Ectodermal cell (in vitro differentiated cells): Measurements from ENCODE around the gene BCAM.
"Not testable (repeated sequence)": the region's sequence is repeated elsewhere in the genome, so short reads cannot be mapped to it uniquely, and the experiment has no call there.

ENCODE experiments used
- H3K27ac ChIP-seq: 2 replicates; pipeline ENCODE4 v1.7.0; 2013; ENCODE audit warnings: mild to moderate bottlenecking, low read depth, low read length; ENCODE audit not compliant: insufficient read depth, poor library complexity, severe bottlenecking
- H3K27me3 ChIP-seq: 2 replicates; pipeline ENCODE4 v1.7.0; 2013; ENCODE audit warnings: mild to moderate bottlenecking, low read length; ENCODE audit not compliant: insufficient read depth, control insufficient read depth, poor library complexity, severe bottlenecking
- H3K36me3 ChIP-seq: one replicate; pipeline ENCODE4 v1.7.0; 2013; ENCODE audit warnings: low read length; ENCODE audit not compliant: control insufficient read depth, insufficient read depth
- H3K4me1 ChIP-seq: one replicate; pipeline ENCODE4 v1.7.0; 2013; ENCODE audit warnings: low read length; ENCODE audit not compliant: control insufficient read depth, insufficient read depth
- H3K4me3 ChIP-seq: 2 replicates; pipeline ENCODE4 v1.7.0; 2013; ENCODE audit warnings: low read depth, low read length, control low read depth; ENCODE audit not compliant: insufficient read depth
- H3K9me3 ChIP-seq: 2 replicates; pipeline ENCODE4 v1.7.0; 2013; ENCODE audit warnings: mild to moderate bottlenecking, low read length, moderate library complexity; ENCODE audit not compliant: control insufficient read depth
- WGBS, 2 experiments: methylation state at CpG; one replicate each; pipeline ENCODE4 v1.1.7; 2013; ENCODE audit warnings: missing lambda C conversion rate in 2 of 2; 5-methylcytosine and 5-hydroxymethylcytosine counted together

Gene BCAM

DNA sequence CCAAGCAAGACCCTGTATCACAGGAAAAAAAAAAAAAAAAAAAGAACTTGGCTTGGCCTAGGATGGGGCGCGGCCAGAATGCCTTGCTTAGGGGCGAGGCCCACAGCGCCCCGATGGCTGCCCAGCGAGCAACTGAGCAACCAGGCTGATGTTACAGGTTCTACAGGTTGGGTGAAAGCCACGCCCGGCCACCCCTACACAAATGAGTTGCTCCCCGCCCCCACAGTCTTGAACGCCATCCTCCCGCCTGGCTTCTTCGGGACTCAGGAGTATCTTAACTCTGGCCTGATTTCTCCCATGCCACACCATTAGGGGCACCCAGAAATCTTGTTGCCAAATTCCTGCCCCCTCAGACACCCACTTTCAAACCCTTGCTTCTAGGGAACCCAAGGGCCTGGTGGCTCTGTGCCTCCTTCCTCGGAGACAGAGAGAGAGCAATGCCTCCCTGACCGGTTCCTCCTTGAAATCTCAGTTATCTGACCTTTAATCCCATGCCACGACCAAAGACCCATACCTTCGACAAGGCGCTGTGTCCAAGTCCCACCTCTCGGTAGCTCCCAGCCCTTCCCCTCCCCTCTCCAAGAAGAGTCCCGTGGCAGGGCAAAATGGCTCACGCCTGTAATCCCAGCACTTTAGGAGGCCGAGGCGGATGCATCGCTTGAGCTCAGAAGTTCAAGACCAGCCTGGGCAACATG, 32.4 kb upstream of the BCAM start:
- Histone ChIP-seq H3K27ac (no peak overlapping the region), H3K36me3 (no peaks in the 10 kb centered on the region), H3K9me3 (no peaks in the 10 kb centered on the region), H3K4me3 (no peak overlapping the region), H3K4me1 (no peaks in the 10 kb centered on the region), H3K27me3 (peaks cover 12% of the 10 kb centered on the region)
- whole genome bisulfite sequencing, 2 experiments, result 89 to 93% methylated on average over 23 of the region's 23 CpGs

DNA sequence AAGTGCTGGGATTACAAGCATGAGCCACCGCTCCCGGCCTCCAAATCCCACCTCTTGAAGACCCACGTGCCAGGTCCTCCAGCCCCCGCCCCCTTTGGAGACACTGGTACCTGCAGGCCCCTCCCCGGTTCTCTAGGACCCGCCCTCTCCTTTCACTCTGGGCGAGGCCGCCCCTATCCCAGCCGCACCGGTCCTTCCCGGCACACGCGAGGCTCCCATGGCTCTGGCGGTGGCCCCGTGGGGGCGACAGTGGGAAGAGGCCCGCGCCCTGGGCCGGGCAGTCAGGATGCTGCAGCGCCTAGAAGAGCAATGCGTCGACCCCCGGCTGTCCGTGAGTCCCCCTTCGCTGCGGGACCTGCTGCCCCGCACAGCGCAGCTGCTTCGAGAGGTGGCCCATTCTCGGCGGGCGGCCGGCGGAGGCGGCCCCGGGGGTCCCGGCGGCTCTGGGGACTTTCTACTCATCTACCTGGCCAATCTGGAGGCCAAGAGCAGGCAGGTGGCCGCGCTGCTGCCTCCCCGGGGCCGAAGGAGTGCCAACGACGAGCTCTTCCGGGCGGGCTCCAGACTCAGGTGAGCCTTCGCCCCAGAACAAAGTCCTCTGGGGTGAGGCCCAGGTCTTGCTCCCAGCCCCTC, 31.1 kb upstream of the BCAM start, which contains the start of gene CBLC:
CBLC (plus strand) TSS at position 176 of the 633 bp plus-strand sequence; CDS start at position 218, 42 bp downstream.
- H3K27ac ChIP-seq, result no peak within 1 kb of the TSS
- H3K4me3 ChIP-seq, result peak within 1 kb of the TSS; percentile 12
- WGBS, 2 experiments, result 6 to 7% methylated on average over 47 of the region's 47 CpGs

DNA sequence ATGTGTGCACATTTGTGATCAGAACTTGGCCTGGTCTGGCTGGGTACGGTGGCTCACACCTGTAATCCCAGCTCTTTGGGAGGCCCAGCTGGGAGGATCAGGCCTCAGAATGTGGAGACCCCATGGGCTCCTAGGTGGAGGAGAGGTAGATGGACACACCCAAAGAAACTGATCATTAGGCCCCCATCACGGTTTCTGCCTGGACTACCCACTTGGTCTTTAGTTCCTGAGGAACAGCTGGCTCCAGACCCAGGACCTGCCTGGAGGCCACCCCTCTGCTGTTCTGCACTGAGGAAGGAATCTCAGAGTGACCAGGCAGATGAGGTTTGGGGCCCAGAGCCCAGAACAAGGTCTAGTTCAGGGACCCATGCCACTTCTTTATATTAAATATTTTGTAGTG, 29.8 kb upstream of the BCAM start:
- H3K27me3 ChIP-seq, result peaks cover 12% of the 10 kb centered on the region
- 91 to 92% methylated on average over 2 of the region's 2 CpGs for WGBS, 2 experiments
- H3K4me3 ChIP-seq, result no peak overlapping the region
- no peak overlapping the region for H3K27ac ChIP-seq
- H3K36me3 ChIP-seq, result no peaks in the 10 kb centered on the region
- H3K4me1 ChIP-seq, result no peaks in the 10 kb centered on the region
- no peaks in the 10 kb centered on the region for H3K9me3 ChIP-seq

More for the DNA sequence above, 31.1 kb upstream of the BCAM start, which contains the start of gene CBLC:
- H3K36me3 ChIP-seq, result no peaks in the 10 kb centered on the region
- peaks cover 12% of the 10 kb centered on the region for H3K27me3 ChIP-seq
- no peaks in the 10 kb centered on the region for H3K4me1 ChIP-seq
- H3K9me3 ChIP-seq, result no peaks in the 10 kb centered on the region

DNA sequence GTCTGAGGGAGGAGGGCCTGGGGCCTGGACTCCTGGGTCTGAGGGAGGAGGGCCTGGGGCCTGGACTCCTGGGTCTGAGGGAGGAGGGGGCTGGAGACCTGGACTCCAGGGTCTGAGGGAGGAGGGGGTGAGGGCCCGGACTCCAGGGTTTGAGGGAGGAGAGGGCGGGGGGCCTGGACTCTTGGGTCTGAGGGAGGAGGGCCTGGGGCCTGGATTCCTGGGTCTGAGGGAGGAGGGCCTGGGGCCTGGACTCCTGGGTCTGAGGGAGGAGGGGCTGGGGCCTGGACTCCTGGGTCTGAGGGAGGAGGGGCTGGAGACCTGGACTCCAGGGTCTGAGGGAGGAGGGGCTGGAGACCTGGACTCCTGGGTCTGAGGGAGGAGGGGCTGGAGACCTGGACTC, 27.2 kb upstream of the BCAM start:
- H3K9me3 ChIP-seq, H3K27ac ChIP-seq, H3K4me1 ChIP-seq, H3K36me3 ChIP-seq, H3K4me3 ChIP-seq: not testable (repeated sequence)
- H3K27me3 ChIP-seq, result peaks cover 12% of the 10 kb centered on the region
- 92 to 97% methylated on average over 2 of the region's 2 CpGs for WGBS, 2 experiments

DNA sequence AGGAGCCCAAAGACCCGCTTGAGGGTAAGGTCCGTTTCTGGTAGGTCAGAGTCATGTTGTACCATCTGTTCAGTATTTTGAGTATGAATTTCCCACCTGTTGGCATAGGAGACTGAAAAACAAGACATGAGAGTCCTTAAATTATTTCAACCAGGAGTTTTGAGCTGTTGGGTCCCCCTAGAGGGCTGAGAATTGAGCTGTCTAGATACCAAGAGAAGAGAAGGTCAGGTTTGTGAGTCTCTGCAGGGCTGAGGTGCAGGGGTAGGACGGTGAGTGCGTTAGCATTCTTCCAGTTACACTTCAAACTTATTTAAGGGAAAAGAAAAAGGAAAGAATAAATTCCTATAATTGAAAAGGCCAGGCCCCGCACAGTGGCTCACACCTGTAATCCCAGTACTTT, 26.2 kb upstream of the BCAM start:
- whole genome bisulfite sequencing, 2 experiments, result 88 to 91% methylated on average over 4 to 5 of the region's 5 CpGs
- Histone ChIP-seq H3K27me3 (peaks cover 4% of the 10 kb centered on the region), H3K27ac (no peak overlapping the region)

DNA sequence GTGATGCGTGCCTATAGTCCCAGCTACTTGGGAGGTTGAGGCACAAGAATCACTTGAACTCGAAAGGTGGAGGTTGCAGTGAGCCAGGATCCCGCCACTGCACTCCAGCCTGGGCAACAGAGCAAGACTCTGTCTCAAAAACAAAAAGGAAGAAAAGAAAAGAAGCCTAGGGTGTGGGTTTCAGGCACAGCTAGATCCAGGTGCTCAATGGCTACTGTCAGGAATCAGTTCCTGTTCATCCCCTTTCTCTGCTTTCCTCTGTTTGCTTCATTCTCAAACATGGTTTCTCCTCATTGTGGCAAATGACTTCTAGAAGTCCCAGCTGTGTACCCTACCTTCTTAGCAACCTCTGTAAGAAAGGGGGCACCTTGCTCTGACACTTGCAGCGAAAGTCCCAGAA, 25.4 kb upstream of the BCAM start:
- H3K27ac ChIP-seq, result no peak overlapping the region
- 95 to 96% methylated on average over 4 of the region's 4 CpGs for WGBS, 2 experiments
- no peaks in the 10 kb centered on the region for H3K4me1 ChIP-seq
- no peaks in the 10 kb centered on the region for H3K27me3 ChIP-seq
- no peaks in the 10 kb centered on the region for H3K9me3 ChIP-seq
- no peaks in the 10 kb centered on the region for H3K36me3 ChIP-seq
- H3K4me3 ChIP-seq, result no peak overlapping the region

More for the DNA sequence above, 26.2 kb upstream of the BCAM start:
- Histone ChIP-seq H3K4me3 (no peak overlapping the region), H3K9me3 (no peaks in the 10 kb centered on the region), H3K36me3 (no peaks in the 10 kb centered on the region), H3K4me1 (no peaks in the 10 kb centered on the region)

DNA sequence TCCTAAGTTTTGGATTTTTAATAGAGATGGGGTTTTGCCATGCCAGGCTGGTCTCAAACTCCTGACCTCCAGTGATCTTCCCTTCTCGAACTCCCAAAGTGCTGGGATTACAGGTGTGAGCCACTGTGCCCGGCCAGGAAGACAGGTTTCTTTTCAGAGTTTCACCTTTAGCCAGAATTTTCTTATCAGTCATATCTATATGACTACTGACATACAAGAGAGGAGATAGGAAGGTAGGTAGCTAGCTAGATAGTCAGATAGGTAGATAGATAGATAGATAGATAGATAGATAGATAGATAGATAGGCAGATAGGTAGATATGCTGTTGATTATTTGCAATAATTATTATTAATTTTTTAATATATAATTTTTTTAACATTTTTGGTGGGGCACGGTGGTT, 23.6 kb upstream of the BCAM start:
- Histone ChIP-seq H3K9me3 (no peaks in the 10 kb centered on the region), H3K27me3 (no peaks in the 10 kb centered on the region), H3K36me3 (no peaks in the 10 kb centered on the region), H3K4me1 (no peaks in the 10 kb centered on the region), H3K4me3 (no peak overlapping the region), H3K27ac (no peak overlapping the region)
- WGBS, 2 experiments, result 87 to 93% methylated on average over 3 of the region's 3 CpGs

DNA sequence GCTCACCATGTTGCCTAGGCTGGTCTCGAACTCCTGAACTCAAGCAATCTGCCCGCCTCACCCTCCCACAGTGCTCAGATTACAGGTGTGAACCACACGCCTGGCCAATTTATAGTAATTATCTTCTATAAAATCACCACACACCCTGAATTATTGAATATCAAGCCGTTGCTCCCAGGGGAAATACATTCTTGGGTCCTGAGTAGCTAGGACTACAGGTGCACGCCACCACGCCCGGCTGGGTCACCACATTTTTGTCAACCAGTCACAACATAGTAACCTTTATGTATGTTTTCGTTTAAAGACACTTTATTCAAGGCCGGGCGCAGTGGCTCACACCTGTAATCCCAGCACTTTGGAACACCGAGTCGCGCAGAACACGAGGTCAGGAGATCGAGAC, 22.9 kb upstream of the BCAM start:
- H3K36me3 ChIP-seq, result no peaks in the 10 kb centered on the region
- no peaks in the 10 kb centered on the region for H3K4me1 ChIP-seq
- H3K27me3 ChIP-seq, result no peaks in the 10 kb centered on the region
- WGBS, 2 experiments, result 91 to 95% methylated on average over 15 of the region's 15 CpGs
- H3K9me3 ChIP-seq, result no peaks in the 10 kb centered on the region
- H3K27ac ChIP-seq, result no peak overlapping the region
- no peak overlapping the region for H3K4me3 ChIP-seq

DNA sequence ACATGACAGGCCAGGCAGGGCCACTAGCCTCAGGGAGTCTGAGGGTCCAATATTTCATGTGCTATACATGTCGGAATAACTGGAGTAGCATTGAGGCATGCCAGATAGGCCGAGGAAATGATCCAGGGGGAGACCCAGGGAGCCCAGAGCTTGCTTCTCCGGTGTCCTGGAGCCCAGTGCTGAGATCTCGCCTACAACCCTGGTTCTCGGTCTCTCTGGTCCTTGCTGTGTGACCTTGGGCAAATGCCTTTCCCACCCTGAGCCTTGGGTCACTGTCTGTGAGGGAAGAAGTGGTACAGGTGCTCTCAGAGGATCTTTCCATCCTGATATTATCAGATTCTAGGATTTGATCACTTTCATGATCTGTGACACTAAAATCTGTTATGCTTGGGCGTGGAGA, 19.9 kb upstream of the BCAM start:
- Histone ChIP-seq H3K9me3 (no peaks in the 10 kb centered on the region), H3K36me3 (no peaks in the 10 kb centered on the region), H3K4me3 (no peak overlapping the region), H3K4me1 (no peaks in the 10 kb centered on the region), H3K27me3 (no peaks in the 10 kb centered on the region), H3K27ac (no peak overlapping the region)
- WGBS, 2 experiments, result 92 to 95% methylated on average over 6 of the region's 6 CpGs

DNA sequence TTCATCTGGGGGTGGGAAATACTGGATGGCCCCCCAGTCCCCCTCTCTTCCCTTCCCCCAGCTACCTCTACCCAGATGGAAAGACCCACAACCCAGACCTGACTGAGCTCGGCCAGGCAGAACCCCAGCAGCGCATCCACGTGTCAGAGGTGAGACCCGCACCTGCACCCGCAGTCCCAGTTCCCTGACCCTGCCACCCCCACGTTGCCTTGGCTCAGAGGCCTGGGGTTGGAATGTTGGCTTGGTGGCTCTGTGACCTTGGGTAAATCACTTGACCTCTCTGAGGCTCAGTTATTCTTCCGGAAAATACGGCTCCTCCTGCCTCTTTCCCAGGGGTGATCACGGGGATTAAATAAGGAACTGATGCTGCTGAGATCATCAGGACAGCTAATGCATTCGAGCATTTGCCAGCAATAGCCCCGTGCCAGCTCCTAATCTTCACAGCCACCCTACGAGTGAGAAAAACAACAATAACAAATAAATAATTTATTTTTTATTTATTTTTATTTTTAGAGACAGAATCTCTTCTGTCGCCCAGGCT, 18.9 kb upstream of the BCAM start:
- no peaks in the 10 kb centered on the region for H3K4me1 ChIP-seq
- WGBS, 2 experiments, result 94% methylated on average over 12 of the region's 13 CpGs
- no peaks in the 10 kb centered on the region for H3K9me3 ChIP-seq
- no peak overlapping the region for H3K4me3 ChIP-seq
- H3K27ac ChIP-seq, result no peak overlapping the region
- H3K36me3 ChIP-seq, result no peaks in the 10 kb centered on the region
- no peaks in the 10 kb centered on the region for H3K27me3 ChIP-seq
